ENCODE results near the gene PZP.
"Not testable (repeated sequence)": the region's sequence is repeated elsewhere in the genome, so short reads cannot be mapped to it uniquely, and the experiment has no call there.

Gene PZP

DNA sequence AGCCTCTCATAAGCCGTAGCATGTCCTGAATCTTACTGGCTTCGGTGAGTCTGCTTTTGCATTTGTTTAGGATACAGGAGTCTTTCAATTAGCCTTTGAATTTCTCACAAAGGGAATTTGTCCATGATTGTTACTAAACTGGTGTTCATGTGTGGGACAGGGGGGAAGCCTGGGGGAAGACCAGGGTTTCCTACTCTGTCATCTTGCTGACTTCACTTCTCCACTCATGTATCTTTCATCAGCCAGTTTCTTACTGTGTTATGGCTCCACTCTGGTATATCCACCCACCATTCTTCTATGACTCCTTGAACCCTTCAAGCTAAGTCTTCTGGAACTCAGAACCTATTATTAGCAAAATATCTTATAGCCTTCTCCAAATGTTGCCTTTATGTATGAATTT, 60.7 kb downstream of the PZP start:
- TF ChIP-seq, protein P1, sequence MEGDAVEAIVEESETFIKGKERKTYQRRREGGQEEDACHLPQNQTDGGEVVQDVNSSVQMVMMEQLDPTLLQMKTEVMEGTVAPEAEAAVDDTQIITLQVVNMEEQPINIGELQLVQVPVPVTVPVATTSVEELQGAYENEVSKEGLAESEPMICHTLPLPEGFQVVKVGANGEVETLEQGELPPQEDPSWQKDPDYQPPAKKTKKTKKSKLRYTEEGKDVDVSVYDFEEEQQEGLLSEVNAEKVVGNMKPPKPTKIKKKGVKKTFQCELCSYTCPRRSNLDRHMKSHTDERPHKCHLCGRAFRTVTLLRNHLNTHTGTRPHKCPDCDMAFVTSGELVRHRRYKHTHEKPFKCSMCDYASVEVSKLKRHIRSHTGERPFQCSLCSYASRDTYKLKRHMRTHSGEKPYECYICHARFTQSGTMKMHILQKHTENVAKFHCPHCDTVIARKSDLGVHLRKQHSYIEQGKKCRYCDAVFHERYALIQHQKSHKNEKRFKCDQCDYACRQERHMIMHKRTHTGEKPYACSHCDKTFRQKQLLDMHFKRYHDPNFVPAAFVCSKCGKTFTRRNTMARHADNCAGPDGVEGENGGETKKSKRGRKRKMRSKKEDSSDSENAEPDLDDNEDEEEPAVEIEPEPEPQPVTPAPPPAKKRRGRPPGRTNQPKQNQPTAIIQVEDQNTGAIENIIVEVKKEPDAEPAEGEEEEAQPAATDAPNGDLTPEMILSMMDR (conservative IDR thresholded peaks at IDR 0.05; ENCODE audit: low read depth, low read length) = no peak
- H3K79me2 ChIP-seq (ENCODE audit: insufficient read depth, low read depth) = no peaks in the 10 kb centered on the region

DNA sequence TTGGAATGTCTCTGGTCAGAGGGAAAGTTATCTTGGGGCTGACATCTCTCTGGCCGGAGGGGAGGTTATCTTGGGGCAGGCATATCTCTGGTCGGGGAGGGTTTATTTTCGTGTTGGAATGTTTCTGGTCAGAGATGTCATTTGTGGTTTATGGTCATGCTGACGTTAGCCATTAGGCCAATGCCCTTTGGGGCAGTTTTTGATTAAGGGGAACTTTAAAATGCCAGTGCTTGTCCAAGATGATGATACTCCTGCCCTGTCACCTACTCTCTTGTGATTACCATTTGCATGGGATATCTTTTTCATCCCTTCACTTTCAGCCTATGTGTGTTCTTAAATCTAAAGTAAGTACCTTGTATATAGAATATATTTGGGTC, 63.5 kb downstream of the PZP start:
- Histone ChIP-seq H2AFZ (ENCODE audit: low read depth) (no peak overlapping the region), H3K79me2 (ENCODE audit: insufficient read depth, low read depth) (no peaks in the 10 kb centered on the region), H3K27ac (no peak overlapping the region), H4K20me1 (ENCODE audit: insufficient read depth) (no peaks in the 10 kb centered on the region), H3K4me3 (IDR thresholded peaks at IDR 0.05; ENCODE audit: insufficient read depth, low read depth, low read length) (no peak overlapping the region), H3K36me3 (ENCODE audit: insufficient read depth) (no peaks in the 10 kb centered on the region), H3K4me1 (ENCODE audit: low read depth, poor library complexity, severe bottlenecking) (no peaks in the 10 kb centered on the region), H3K9ac (no peak overlapping the region), H3K27me3 (ENCODE audit: insufficient read depth, low read depth) (no peaks in the 10 kb centered on the region), H3K4me2 (no peak overlapping the region)
- TF ChIP-seq, protein P1 (conservative IDR thresholded peaks at IDR 0.05; ENCODE audit: low read depth, low read length) = no peak

More for the DNA sequence above, 60.7 kb downstream of the PZP start:
- Histone ChIP-seq H2AFZ (ENCODE audit: low read depth) (no peak overlapping the region), H3K4me2 (no peak overlapping the region), H3K27me3 (ENCODE audit: insufficient read depth, low read depth) (no peaks in the 10 kb centered on the region), H3K4me1 (ENCODE audit: low read depth, poor library complexity, severe bottlenecking) (no peaks in the 10 kb centered on the region), H3K9ac (no peak overlapping the region), H4K20me1 (ENCODE audit: insufficient read depth) (no peaks in the 10 kb centered on the region), H3K4me3 (IDR thresholded peaks at IDR 0.05; ENCODE audit: insufficient read depth, low read depth, low read length) (no peak overlapping the region), H3K27ac (no peak overlapping the region), H3K36me3 (ENCODE audit: insufficient read depth) (no peaks in the 10 kb centered on the region)

DNA sequence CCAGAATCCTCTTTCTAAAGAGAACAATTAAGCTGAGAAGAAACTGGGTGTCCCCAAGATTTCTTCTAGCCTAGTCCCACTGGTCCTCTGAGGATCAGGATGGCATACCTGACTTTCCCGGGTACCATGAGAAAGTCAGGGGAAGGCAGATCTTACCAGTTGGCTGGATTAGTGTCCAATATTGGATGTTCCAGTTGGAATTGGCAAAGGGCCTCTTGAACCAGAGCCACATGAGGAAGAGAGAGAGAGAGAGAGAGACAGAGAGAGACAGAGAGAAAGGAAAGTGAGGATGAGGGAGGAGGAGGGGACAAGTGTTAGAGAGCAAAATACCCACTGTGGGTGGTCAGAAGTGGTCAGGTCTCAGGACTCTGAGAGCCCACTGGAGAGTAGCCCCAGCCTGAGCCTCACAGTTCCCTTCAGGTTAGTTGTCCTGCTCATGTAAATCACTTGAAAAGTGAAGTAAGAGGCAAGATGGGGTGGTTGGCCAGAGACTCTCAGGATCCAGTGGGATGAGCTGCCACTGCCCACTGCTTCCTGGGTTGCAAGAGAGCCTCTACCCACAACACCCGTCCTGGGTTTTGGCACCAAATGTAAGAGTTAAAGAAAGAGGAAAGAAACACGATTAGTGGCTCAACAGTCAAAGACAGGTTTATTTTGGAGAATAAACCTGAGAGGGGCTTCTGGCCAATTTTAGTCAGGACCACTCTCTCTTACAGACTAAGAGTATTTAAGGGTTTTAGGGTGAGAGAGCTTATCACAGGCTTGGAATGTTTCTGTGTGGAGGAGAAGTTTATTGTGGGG, 64.1 kb downstream of the PZP start:
- TF ChIP-seq, protein P1 (conservative IDR thresholded peaks at IDR 0.05; ENCODE audit: low read depth, low read length) = no peak
- Histone ChIP-seq H3K4me1 (ENCODE audit: low read depth, poor library complexity, severe bottlenecking) (no peaks in the 10 kb centered on the region), H3K9ac (no peak overlapping the region), H3K4me2 (no peak overlapping the region), H3K27ac (no peak overlapping the region), H3K27me3 (ENCODE audit: insufficient read depth, low read depth) (no peaks in the 10 kb centered on the region), H2AFZ (ENCODE audit: low read depth) (no peak overlapping the region), H3K36me3 (ENCODE audit: insufficient read depth) (no peaks in the 10 kb centered on the region), H3K4me3 (IDR thresholded peaks at IDR 0.05; ENCODE audit: insufficient read depth, low read depth, low read length) (no peak overlapping the region), H3K79me2 (ENCODE audit: insufficient read depth, low read depth) (no peaks in the 10 kb centered on the region), H4K20me1 (ENCODE audit: insufficient read depth) (no peaks in the 10 kb centered on the region)

DNA sequence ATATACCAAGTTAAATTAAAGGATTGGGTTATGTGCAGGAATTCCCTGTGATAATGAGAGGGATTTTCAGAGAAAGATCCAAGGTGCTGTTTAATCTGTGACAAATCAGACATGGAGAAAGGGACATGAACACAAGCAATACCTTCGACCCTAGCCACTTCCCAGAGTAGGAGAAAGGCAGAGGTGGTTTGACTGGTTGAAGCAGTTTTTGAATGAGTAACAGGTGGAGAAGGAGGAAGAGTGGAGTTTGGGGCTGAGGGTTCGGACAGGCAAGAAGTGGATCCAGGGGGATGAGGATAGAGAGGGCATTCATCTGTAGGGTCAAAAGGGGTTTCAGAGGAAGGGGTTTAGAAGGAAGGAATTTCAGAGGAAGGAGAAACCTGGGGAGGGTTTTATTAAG, 65.1 kb downstream of the PZP start:
- no peaks in the 10 kb centered on the region for H3K79me2 ChIP-seq (ENCODE audit: insufficient read depth, low read depth)
- H4K20me1 ChIP-seq (ENCODE audit: insufficient read depth) = no peaks in the 10 kb centered on the region
- TF ChIP-seq, protein P1 (conservative IDR thresholded peaks at IDR 0.05; ENCODE audit: low read depth, low read length) = no peak
- H3K36me3 ChIP-seq (ENCODE audit: insufficient read depth) = no peaks in the 10 kb centered on the region
- H3K27ac ChIP-seq = no peak overlapping the region
- no peak overlapping the region for H2AFZ ChIP-seq (ENCODE audit: low read depth)
- H3K27me3 ChIP-seq (ENCODE audit: insufficient read depth, low read depth) = no peaks in the 10 kb centered on the region
- no peak overlapping the region for H3K4me3 ChIP-seq (IDR thresholded peaks at IDR 0.05; ENCODE audit: insufficient read depth, low read depth, low read length)
- H3K4me1 ChIP-seq (ENCODE audit: low read depth, poor library complexity, severe bottlenecking) = no peaks in the 10 kb centered on the region
- no peak overlapping the region for H3K4me2 ChIP-seq
- H3K9ac ChIP-seq = no peak overlapping the region

DNA sequence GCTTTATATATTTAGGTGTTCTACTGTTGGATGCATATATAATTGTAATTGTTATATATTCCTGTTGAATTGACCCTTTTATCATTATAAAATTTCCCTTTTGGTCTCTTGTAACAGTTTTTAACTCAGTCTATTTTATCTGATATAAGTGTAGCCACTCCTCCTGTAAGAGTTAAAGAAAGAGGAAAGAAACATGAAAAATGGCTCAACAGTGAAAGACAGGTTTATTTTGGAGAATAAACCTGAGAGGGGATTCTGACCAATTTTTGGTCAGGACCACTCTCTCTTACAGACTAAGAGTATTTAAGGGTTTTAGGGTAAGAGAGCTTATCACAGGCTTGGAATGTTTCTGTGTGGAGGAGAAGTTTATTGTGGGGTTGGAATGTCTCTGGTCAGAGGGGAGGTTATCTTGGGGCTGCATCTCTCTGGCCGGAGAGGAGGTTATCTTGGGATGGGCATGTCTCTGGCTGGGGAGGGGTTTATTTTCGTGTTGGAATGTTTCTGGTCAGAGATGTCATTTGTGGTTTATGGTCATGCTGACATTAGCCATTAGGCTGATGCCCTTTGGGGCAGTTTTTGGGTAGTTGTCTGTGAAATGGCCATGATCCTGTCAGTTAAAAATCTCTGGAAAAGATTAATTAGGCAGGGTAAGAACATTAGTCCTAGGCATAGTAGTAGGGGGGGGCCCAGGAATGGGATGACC, 68.5 kb downstream of the PZP start:
- not testable (repeated sequence) for H3K4me3 ChIP-seq (IDR thresholded peaks at IDR 0.05; ENCODE audit: insufficient read depth, low read depth, low read length); H3K4me1 ChIP-seq (ENCODE audit: low read depth, poor library complexity, severe bottlenecking); H3K27ac ChIP-seq; H2AFZ ChIP-seq (ENCODE audit: low read depth); H3K36me3 ChIP-seq (ENCODE audit: insufficient read depth); H3K9ac ChIP-seq; H3K27me3 ChIP-seq (ENCODE audit: insufficient read depth, low read depth); H4K20me1 ChIP-seq (ENCODE audit: insufficient read depth); H3K4me2 ChIP-seq; H3K79me2 ChIP-seq (ENCODE audit: insufficient read depth, low read depth)

All from KMS-11 (cell line).